Ramos (cell line): ENCODE data around the gene CD81.

Experiments
- in situ Hi-C: fragments of 300-500 bp; cut with MboI; formaldehyde crosslinking; loops from one replicate; pipeline ENCODE4 v1.14.3; 2022; ENCODE audit warnings: low sequenced_read_pairs; ENCODE audit not compliant: unreplicated experiment

Gene CD81

GRCh38 chr11:2415171-2415570 is 38.1 kb downstream of the CD81 start:
- in situ Hi-C loops = loop anchor here (5.0 kb wide), 2 partner anchors 103 to 218 kb away; no protein-coding TSS in a partner anchor

GRCh38 chr11:2415601-2416380 is 38.7 kb downstream of the CD81 start:
- in situ Hi-C loops = loop anchor here (5.0 kb wide), 2 partner anchors 103 to 218 kb away; no protein-coding TSS in a partner anchor

GRCh38 chr11:2416765-2417164 is 39.7 kb downstream of the CD81 start:
- in situ Hi-C loops = loop anchor here (5.0 kb wide), 2 partner anchors 104 to 219 kb away; no protein-coding TSS in a partner anchor

- in situ Hi-C loops = loop anchor here (5.0 kb wide), 2 partner anchors 106 to 221 kb away; no protein-coding TSS in a partner anchor
Observed at GRCh38 chr11:2417856-2418692, 41.0 kb downstream of the CD81 start.

GRCh38 chr11:2418693-2419360 is 41.7 kb downstream of the CD81 start:
- in situ Hi-C loops = loop anchor here (5.0 kb wide), 2 partner anchors 107 to 222 kb away; no protein-coding TSS in a partner anchor

GRCh38 chr11:2419638-2420501 is 42.8 kb downstream of the CD81 start:
- in situ Hi-C loops = loop anchor here (5.0 to 10.0 kb wide), 4 partner anchors 108 to 675 kb away; no protein-coding TSS in a partner anchor

- in situ Hi-C loops = loop anchor here (10.0 kb wide), 2 partner anchors 474 to 674 kb away; no protein-coding TSS in a partner anchor
Observed at GRCh38 chr11:2420502-2421225, 43.6 kb downstream of the CD81 start.

- in situ Hi-C loops = loop anchor here (10.0 kb wide), 2 partner anchors 473 to 673 kb away; no protein-coding TSS in a partner anchor
Observed at GRCh38 chr11:2421226-2421994, 44.3 kb downstream of the CD81 start.

- in situ Hi-C loops = loop anchor here (10.0 kb wide), 2 partner anchors 473 to 673 kb away; no protein-coding TSS in a partner anchor
Observed at GRCh38 chr11:2421996-2422395, 44.9 kb downstream of the CD81 start.

GRCh38 chr11:2422461-2423156 is 45.5 kb downstream of the CD81 start:
- in situ Hi-C loops = loop anchor here (10.0 kb wide), 2 partner anchors 472 to 672 kb away; no protein-coding TSS in a partner anchor

GRCh38 chr11:2423157-2424025 is 46.3 kb downstream of the CD81 start:
- in situ Hi-C loops = loop anchor here (10.0 kb wide), 2 partner anchors 471 to 671 kb away; no protein-coding TSS in a partner anchor

- in situ Hi-C loops = loop anchor here (5.0 to 10.0 kb wide), 3 partner anchors 107 to 670 kb away; no protein-coding TSS in a partner anchor
Observed at GRCh38 chr11:2424811-2425495, 47.8 kb downstream of the CD81 start.

GRCh38 chr11:2425506-2425905 is 48.4 kb downstream of the CD81 start:
- in situ Hi-C loops = loop anchor here (5.0 to 10.0 kb wide), 3 partner anchors 107 to 669 kb away; no protein-coding TSS in a partner anchor

- in situ Hi-C loops = loop anchor here (5.0 to 10.0 kb wide), 3 partner anchors 106 to 669 kb away; no protein-coding TSS in a partner anchor
Observed at GRCh38 chr11:2426221-2426620, 49.1 kb downstream of the CD81 start.
